Measurements from ENCODE around the gene ENOX2. TPM values are rescaled to one million over a fixed set of nuclear protein-coding genes. Genes with fewer than 3 reads are reported as not detected.

ENOX2 gene
- polyA plus RNA-seq, 1 experiment, result 16.8 TPM

DNA sequence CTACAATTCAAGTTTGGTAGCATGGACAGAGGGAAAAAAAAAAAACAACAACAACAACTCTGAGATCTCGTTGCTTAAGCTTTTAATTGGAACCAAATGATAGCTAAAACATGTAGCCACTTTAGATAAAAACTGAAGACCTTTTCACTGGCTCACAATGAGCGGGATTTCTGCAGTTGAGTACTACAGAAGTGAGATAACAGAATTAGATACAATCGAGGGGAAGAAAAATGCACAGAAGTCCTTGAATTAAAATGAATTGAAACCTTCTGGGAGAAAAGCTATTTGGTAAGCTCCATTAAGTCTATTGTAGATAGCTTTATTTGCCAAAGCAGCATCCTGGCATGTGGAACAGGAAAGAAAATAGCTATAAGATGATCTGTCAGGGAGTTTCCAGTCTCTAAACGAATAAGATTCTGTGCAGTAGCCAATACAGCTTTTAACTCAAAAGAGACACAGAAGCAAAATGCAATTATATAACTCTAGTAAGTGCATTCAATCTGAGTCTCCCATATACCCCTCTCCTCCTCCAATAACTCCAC, 248.5 kb downstream of the ENOX2 start:
- H3K4me3 ChIP-seq (ENCODE audit: low read depth, low read length), result no peak overlapping the region

DNA sequence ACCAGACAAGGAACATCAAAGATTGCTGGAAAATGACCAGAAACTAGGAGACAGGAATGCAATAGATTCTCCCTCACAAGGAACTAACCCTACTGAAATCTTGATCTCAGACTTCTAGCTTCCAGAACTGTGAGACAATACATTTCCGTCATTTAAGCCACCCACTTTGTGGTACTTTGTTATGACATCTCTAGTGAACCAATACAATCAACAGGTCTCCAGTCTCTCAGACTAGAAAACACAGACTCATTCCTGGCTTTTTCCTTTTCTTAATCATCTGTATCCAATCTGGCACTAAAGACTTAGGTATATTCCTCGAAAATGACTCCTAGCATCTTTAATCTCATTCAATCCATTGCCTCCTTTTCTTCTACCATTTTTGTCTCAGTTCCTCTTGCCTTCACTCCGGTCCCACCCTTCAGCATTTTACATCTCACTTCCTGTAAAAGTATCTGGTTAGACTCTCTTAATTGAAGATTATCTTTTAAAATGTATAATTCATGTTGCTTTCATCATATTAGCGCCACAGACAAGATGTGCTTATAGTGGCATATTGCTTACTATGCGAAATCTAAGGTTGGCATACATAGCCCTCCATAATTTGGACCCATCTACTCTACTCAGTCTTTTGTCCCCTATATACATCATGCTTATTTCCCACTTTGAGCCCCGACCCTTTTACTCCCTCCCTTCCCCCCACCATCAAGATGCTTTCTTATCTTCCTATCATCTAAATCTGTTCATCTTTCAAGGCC, 250.0 kb downstream of the ENOX2 start:
- ChIA-PET CTCF (no interaction called here), POLR2A (no interaction called here)
- TF ChIP-seq, protein P1, sequence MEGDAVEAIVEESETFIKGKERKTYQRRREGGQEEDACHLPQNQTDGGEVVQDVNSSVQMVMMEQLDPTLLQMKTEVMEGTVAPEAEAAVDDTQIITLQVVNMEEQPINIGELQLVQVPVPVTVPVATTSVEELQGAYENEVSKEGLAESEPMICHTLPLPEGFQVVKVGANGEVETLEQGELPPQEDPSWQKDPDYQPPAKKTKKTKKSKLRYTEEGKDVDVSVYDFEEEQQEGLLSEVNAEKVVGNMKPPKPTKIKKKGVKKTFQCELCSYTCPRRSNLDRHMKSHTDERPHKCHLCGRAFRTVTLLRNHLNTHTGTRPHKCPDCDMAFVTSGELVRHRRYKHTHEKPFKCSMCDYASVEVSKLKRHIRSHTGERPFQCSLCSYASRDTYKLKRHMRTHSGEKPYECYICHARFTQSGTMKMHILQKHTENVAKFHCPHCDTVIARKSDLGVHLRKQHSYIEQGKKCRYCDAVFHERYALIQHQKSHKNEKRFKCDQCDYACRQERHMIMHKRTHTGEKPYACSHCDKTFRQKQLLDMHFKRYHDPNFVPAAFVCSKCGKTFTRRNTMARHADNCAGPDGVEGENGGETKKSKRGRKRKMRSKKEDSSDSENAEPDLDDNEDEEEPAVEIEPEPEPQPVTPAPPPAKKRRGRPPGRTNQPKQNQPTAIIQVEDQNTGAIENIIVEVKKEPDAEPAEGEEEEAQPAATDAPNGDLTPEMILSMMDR (IDR thresholded peaks at IDR 0.05; ENCODE audit: low read depth, low read length), result no peak
- H3K27me3 ChIP-seq (ENCODE audit: control insufficient read depth, insufficient read depth, low read length), result no peaks in the 10 kb centered on the region
- H3K9me3 ChIP-seq (ENCODE audit: control insufficient read depth, insufficient read depth, low read length), result no peaks in the 10 kb centered on the region
- no peak overlapping the region for H3K27ac ChIP-seq (ENCODE audit: low read depth, low read length)
- no peak overlapping the region for H3K4me3 ChIP-seq (ENCODE audit: low read depth, low read length)
- no peak for DNase-seq (ENCODE audit: low read depth, low spot score)

More for the DNA sequence above, 248.5 kb downstream of the ENOX2 start:
- ChIA-PET CTCF (interaction anchor here (1.0 to 1.2 kb wide), 2 partner anchors 79 to 262 kb away, joined by 3 read pairs; no protein-coding TSS in a partner anchor), POLR2A (no interaction called here)
- no peak for DNase-seq (ENCODE audit: low read depth, low spot score)
- no peak overlapping the region for H3K27ac ChIP-seq (ENCODE audit: low read depth, low read length)
- TF ChIP-seq, protein P1 (IDR thresholded peaks at IDR 0.05; ENCODE audit: low read depth, low read length), result no peak
- H3K27me3 ChIP-seq (ENCODE audit: control insufficient read depth, insufficient read depth, low read length), result no peaks in the 10 kb centered on the region
- H3K9me3 ChIP-seq (ENCODE audit: control insufficient read depth, insufficient read depth, low read length), result no peaks in the 10 kb centered on the region

DNA sequence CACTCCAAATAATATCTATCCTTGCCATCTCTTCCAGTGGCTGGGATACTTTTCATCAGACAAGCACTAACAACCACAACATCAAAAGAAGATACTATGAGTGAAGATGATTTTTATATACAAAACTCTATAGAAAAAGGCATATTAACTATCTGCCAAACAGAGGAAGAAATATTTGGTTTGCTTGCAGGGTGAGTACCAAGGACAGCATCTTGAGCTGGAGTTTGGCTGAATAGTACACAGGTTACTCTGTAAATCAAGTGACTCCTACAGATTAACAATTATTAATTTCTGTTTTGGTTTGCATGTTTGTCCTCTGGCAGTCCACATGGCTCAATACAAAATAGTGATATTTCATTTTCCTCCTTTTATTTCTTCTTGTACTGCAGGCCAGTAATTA, 253.3 kb downstream of the ENOX2 start:
- POLR2A ChIA-PET, result no interaction called here
- Histone ChIP-seq H3K27ac (ENCODE audit: low read depth, low read length) (no peak overlapping the region), H3K9me3 (ENCODE audit: control insufficient read depth, insufficient read depth, low read length) (no peaks in the 10 kb centered on the region), H3K4me3 (ENCODE audit: low read depth, low read length) (no peak overlapping the region), H3K27me3 (ENCODE audit: control insufficient read depth, insufficient read depth, low read length) (no peaks in the 10 kb centered on the region)
- DNase-seq (ENCODE audit: low read depth, low spot score), result no peak
- TF ChIP-seq, protein P1 (IDR thresholded peaks at IDR 0.05; ENCODE audit: low read depth, low read length), result no peak
- CTCF ChIA-PET, result no interaction called here

DNA sequence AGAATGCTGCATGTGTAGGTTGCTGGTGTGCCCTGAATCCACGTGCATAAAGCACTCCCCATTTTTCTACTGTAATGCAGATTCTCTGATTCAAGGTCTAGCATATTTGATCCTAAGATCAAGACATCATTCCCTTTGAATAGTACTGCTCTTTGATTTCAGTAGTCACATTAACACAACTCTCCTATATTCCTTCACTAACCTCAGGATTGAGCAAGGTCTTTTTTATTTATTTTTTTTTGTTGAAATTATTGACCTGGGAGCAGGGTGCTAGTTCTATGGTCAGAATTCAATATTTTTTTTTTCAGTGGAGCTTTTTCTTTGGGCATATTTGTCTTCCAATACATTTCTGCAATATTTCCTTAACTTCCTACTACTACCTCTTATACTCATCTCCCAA, 255.5 kb downstream of the ENOX2 start:
- ChIA-PET CTCF (no interaction called here), POLR2A (no interaction called here)
- Histone ChIP-seq H3K9me3 (ENCODE audit: control insufficient read depth, insufficient read depth, low read length) (no peaks in the 10 kb centered on the region), H3K4me3 (ENCODE audit: low read depth, low read length) (no peak overlapping the region), H3K27me3 (ENCODE audit: control insufficient read depth, insufficient read depth, low read length) (no peaks in the 10 kb centered on the region), H3K27ac (ENCODE audit: low read depth, low read length) (no peak overlapping the region)
- no peak for DNase-seq (ENCODE audit: low read depth, low spot score)
- TF ChIP-seq, protein P1 (IDR thresholded peaks at IDR 0.05; ENCODE audit: low read depth, low read length), result no peak

DNA sequence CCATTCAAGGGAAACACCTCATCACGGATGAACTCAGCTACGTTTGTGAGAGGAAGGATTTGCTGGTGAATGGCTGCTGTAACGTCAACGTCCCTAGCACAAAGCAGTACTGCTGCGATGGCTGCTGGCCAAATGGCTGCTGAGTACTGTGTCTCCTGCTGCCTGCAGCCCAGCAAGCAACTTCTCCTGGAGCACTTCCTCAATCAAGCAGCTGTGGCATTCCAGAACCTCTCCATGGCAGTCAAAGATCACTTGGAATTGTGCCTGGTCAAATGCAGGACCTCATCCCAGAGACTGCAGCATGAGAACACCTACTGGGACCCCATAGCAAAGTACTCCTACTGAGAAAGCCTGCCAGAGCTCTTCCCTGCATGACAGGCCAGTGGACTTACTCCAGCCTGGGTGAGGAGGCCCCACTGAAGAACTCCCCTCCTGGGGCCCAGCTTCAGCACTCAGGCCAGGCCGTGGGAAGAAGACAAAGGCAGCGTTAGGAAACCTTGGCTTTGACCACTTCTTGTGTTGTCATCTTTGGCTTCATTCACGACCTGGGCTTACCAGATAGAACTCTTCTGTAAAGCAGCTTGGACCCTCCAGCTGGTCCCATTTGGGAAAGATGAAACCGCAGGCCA, 256.9 kb downstream of the ENOX2 start:
- no peak overlapping the region for H3K27ac ChIP-seq (ENCODE audit: low read depth, low read length)
- POLR2A ChIA-PET, result no interaction called here
- no peak overlapping the region for H3K4me3 ChIP-seq (ENCODE audit: low read depth, low read length)
- no peaks in the 10 kb centered on the region for H3K9me3 ChIP-seq (ENCODE audit: control insufficient read depth, insufficient read depth, low read length)
- no peak for DNase-seq (ENCODE audit: low read depth, low spot score)
- CTCF ChIA-PET, result no interaction called here
- TF ChIP-seq, protein P1 (IDR thresholded peaks at IDR 0.05; ENCODE audit: low read depth, low read length), result no peak
- H3K27me3 ChIP-seq (ENCODE audit: control insufficient read depth, insufficient read depth, low read length), result no peaks in the 10 kb centered on the region

Measured in AG04450 (cell line).